ENCODE measurements around the gene TSR1. TPM values are rescaled to one million over a fixed set of nuclear protein-coding genes. Genes with fewer than 3 reads are reported as not detected.
"Not testable (repeated sequence)": the region's sequence is repeated elsewhere in the genome, so short reads cannot be mapped to it uniquely, and the experiment has no call there.

The TSR1 gene
- total and polyA plus RNA-seq, 7 experiments from 2014 or later = 13.1 to 42.8 (median 28.4) TPM

DNA sequence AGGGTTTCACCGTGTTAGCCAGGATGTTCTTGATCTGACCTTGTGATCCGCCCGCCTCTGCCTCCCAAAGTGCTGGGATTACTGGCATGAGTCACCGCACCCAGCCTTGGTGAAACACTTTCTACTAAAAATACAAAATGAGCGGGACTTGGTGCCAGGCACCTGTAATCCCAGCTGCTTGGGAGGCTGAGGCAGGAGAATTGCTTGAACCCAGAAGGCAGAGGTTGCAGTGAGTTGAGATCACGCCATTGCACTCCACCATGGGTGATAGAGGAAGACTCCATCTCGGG is 19.4 kb downstream of the TSR1 start:
- H3K9me3 ChIP-seq (ENCODE audit: control insufficient read depth in 2 of 3, low read length in 3 of 3); H3K27me3 Mint-ChIP-seq; H3K27ac ChIP-seq (ENCODE audit: low read depth, low read length); H3K9me3 Mint-ChIP-seq; H3K4me1 ChIP-seq (ENCODE audit: control insufficient read depth in 2 of 2, insufficient read depth in 2 of 2, low read length in 2 of 2); H3K4me3 Mint-ChIP-seq; H3K27ac Mint-ChIP-seq; H3K36me3 ChIP-seq (ENCODE audit: control insufficient read depth in 2 of 3, insufficient read depth in 3 of 3, low read length in 3 of 3); DNase-seq; ATAC-seq; H3K27me3 ChIP-seq (ENCODE audit: control insufficient read depth in 2 of 2, insufficient read depth in 2 of 2, low read length in 2 of 2); H3K4me3 ChIP-seq (ENCODE audit: low read length); intact Hi-C loops (cut with micrococcal nuclease); H3K4me1 Mint-ChIP-seq: not testable (repeated sequence)
- ChIA-PET CTCF (interaction anchor here (0.6 kb wide), 1 partner anchor 99 kb away, joined by 3 read pairs; no protein-coding TSS in a partner anchor), POLR2A (interaction anchor here (1.9 kb wide), 1 partner anchor 20 kb away, joined by 6 read pairs; the partner anchor contains the start of gene TSR1)
- H3K36me3 Mint-ChIP-seq = peaks cover 0 to 16% (median 9%) of the 10 kb centered on the region in 5 donors

DNA sequence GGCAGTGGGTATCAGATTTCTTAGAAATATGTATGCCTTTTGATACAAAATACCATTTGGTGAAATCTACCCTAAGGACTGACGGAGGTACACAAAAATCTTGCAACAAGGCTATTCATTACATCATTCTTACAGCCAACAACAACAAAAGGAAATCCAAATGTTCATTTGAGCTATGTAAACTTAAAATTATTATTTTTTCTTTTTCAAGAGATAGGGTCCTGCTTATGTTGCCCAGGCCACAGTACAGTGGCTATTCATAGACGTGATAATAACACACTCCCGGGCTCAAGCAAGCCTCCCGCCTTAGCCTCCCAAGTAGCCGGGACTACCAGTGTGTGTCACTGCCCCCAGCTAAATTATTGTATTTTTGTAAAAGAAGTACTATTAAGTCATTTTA is 23.5 kb downstream of the TSR1 start:
- Histone ChIP-seq H3K27ac (ENCODE audit: low read depth, low read length) (no peak overlapping the region), H3K9me3 (ENCODE audit: control insufficient read depth in 2 of 3, low read length in 3 of 3) (no peaks in the 10 kb centered on the region), H3K4me1 (ENCODE audit: control insufficient read depth in 2 of 2, insufficient read depth in 2 of 2, low read length in 2 of 2) (no peaks in the 10 kb centered on the region), H3K4me3 (ENCODE audit: low read length) (no peak overlapping the region), H3K36me3 (ENCODE audit: control insufficient read depth in 2 of 3, insufficient read depth in 3 of 3, low read length in 3 of 3) (no peaks in the 10 kb centered on the region), H3K27me3 (ENCODE audit: control insufficient read depth in 2 of 2, insufficient read depth in 2 of 2, low read length in 2 of 2) (no peaks in the 10 kb centered on the region)
- H3K4me1 Mint-ChIP-seq = peaks cover 3 to 6% (median 5%) of the 10 kb centered on the region in 7 donors
- intact Hi-C loops (cut with micrococcal nuclease) = no loop called here
- peaks cover 0 to 8% (median 0%) of the 10 kb centered on the region in 5 donors for H3K36me3 Mint-ChIP-seq
- CTCF ChIA-PET = interaction anchor here (0.8 kb wide), 2 partner anchors 255 to 1172 kb away, joined by 3 to 4 read pairs; no protein-coding TSS in a partner anchor
- H3K27me3 Mint-ChIP-seq = no peaks in the 10 kb centered on the region
- no peak overlapping the region for H3K27ac Mint-ChIP-seq
- H3K9me3 Mint-ChIP-seq = no peaks in the 10 kb centered on the region
- POLR2A ChIA-PET = interaction anchor here (1.0 kb wide), 1 partner anchor 18 kb away, joined by 3 read pairs; no protein-coding TSS in a partner anchor
- no peak for DNase-seq
- H3K4me3 Mint-ChIP-seq = no peak overlapping the region
- ATAC-seq = no peak

DNA sequence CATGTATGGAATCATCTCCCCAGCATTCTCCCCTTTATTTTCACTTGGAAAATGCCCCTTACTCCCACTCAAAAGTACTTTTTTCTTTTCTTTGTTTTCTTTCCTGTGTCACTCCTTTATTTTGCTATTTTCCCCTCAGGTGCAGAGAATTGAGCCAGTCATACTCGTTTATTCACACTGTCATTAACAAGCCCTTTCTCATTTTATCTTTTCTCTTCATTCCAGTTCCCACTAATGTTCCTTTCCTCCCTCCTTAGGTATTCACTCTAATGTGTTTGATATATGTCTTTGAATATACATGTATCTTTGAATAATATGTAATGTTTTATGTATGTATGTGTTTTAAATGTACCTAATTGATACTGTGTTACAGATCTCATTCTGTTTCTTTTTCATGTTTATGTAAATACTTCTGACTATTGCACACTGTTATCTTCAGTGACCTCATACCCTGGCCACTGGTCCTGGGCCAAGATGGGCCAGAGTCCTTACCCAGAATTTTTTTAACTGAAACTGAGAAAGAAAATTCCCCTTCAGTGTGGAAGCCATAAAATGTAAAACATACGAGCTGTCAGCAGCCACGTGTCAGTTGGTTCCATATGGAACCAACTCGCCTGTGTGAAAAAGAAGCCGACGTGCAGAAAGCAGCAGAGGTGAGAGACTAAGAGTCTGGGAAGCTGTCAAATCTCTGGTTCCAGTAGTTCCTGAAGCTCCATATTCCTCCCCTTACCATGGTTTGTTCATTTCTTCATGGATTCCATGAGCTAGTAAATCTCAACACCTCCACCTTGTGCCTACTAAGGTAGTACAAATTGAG is 26.7 kb downstream of the TSR1 start:
- Mint-ChIP-seq H3K36me3 (peaks cover 0 to 15% (median 0%) of the 10 kb centered on the region in 5 donors), H3K9me3 (no peaks in the 10 kb centered on the region), H3K4me3 (no peak overlapping the region), H3K27ac (no peak overlapping the region), H3K27me3 (no peaks in the 10 kb centered on the region), H3K4me1 (peaks cover 16 to 25% (median 22%) of the 10 kb centered on the region in 7 donors)
- ChIA-PET POLR2A (no interaction called here), CTCF (no interaction called here)
- Histone ChIP-seq H3K27me3 (ENCODE audit: control insufficient read depth in 2 of 2, insufficient read depth in 2 of 2, low read length in 2 of 2) (no peaks in the 10 kb centered on the region), H3K4me3 (ENCODE audit: low read length) (no peak overlapping the region), H3K27ac (ENCODE audit: low read depth, low read length) (no peak overlapping the region), H3K9me3 (ENCODE audit: control insufficient read depth in 2 of 3, low read length in 3 of 3) (no peaks in the 10 kb centered on the region), H3K36me3 (ENCODE audit: control insufficient read depth in 2 of 3, insufficient read depth in 3 of 3, low read length in 3 of 3) (no peaks in the 10 kb centered on the region), H3K4me1 (ENCODE audit: control insufficient read depth in 2 of 2, insufficient read depth in 2 of 2, low read length in 2 of 2) (no peaks in the 10 kb centered on the region)
- intact Hi-C loops (cut with micrococcal nuclease) = loop anchor here in 1 of 2 donors (10.0 kb wide), 1 partner anchor 665 kb away; the partner anchor contains the start of genes RILP and SCARF1
- DNase-seq = no peak
- ATAC-seq = no peak

DNA sequence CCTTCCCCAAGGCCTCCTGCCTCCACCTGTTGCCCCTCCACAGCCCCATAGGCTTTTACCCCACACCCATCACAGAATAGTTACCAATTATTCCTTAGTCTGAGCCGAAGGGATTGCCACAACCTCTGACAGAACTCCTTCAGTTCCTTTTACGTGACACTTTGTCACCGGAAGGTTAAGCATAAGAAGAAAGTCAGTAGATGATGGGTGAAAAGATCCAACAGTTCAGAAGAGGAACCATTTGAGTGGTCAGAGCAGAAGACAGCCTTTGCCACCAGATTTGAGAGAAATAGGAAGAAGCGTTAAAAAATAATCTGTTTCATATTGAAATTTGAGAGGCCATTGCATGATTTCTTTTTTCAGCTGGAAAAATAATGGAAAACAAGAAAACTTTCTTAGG is 31.3 kb downstream of the TSR1 start:
- Mint-ChIP-seq H3K27ac (peak overlapping the region in 4 of 9 donors; percentile 9 to 78 (median 68)), H3K4me1 (peaks cover 26 to 53% (median 46%) of the 10 kb centered on the region in 7 donors)
- intact Hi-C loops (cut with micrococcal nuclease) = loop anchor here (5.0 to 10.0 kb wide), 2 partner anchors 112 to 660 kb away; partner anchors contain the start of genes RILP (in 1 of the 2) and SCARF1 (in 1 of the 2)

DNA sequence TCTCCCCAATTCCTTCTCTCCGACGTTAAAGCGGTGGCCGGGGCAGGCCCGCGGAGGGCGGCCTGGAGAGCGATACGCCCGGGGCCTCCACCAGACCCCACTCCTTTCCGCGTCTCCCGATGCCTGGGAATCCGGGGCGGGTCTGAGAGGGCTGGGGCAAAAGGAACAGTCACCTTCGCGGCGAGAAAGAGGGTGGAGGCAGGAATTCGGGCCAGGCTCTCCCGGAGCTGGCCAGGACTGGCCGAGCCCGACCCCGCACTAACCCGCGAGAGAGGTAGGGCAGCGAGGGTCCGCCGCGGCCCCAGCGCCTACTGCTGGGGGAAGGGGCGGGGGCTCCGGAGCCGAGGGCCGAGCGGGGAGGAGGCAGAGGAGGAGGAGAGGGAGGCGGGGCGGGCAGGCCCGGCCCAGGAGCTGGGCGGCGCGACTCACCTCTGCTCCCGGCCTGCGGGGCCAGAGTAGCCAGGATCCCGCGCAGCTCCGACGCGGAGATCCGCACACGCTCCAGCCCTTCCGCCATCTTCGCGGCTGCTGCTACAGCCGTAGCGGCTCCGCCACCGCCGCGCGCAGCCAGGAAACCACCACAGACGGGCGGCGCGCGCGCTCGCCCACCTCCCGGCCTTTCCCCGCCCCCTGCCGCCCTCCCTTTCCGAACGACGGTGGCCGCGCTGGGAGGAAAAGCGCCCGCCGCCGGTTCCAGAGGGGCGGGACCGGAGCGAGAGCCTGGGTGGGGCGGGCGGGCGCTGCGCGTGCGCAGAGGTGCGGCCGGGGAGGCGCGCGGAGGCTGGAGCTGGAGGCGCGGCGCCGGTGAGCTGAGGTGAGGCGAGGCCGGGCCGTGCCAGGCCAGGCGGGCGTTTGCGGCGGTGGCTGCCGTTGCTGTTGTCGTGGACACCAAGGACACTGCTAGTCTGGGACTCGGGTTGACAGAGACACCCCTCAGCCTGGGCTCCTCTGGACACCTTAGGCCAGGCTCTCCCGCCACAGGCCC is 32.8 kb downstream of the TSR1 start, which contains the start of the genes SMG6 and SRR:
SMG6 (minus strand) TSS at position 582 of the 985 bp plus-strand sequence; CDS start at position 517, 65 bp downstream.
SRR (plus strand) TSS at position 747 of the 985 bp plus-strand sequence. CDS start 11,611 bp downstream, outside the sequence.
- ATAC-seq (peak; percentile 97), DNase-seq (peak; percentile 87 to 95 (median 93))
- Mint-ChIP-seq H3K27me3 (no peaks in the 10 kb centered on the region), H3K4me3 (peak within 1 kb of the TSS; percentile 90 to 98 (median 92)), H3K4me1 (peaks cover 25 to 61% (median 47%) of the 10 kb centered on the region in 7 donors), H3K9me3 (no peaks in the 10 kb centered on the region), H3K36me3 (peaks cover 8 to 23% (median 12%) of the 10 kb centered on the region in 5 donors), H3K27ac (peak within 1 kb of the TSS; percentile 76 to 95 (median 84))
- peaks cover 9 to 13% of the 10 kb centered on the region in 2 donors for H3K4me1 ChIP-seq (ENCODE audit: control insufficient read depth in 2 of 2, insufficient read depth in 2 of 2, low read length in 2 of 2)
- CTCF ChIA-PET = interaction anchor here (0.8 kb wide), 2 partner anchors 33 to 39 kb away, joined by 3 read pairs; partner anchors contain the start of gene TSR1
- intact Hi-C loops (cut with micrococcal nuclease) = loop anchor here (1.0 to 10.0 kb wide), 13 partner anchors 33 to 659 kb away; partner anchors contain the start of genes RILP (in 2 of the 2), TSR1 (in 2 of the 2), MNT (in 1 of the 2) and OVCA2 (in 1 of the 2)
- H3K9me3 ChIP-seq (ENCODE audit: control insufficient read depth in 2 of 3, low read length in 3 of 3) = no peaks in the 10 kb centered on the region
- H3K36me3 ChIP-seq (ENCODE audit: control insufficient read depth in 2 of 3, insufficient read depth in 3 of 3, low read length in 3 of 3) = peaks cover 4 to 24% (median 5%) of the 10 kb centered on the region in 3 experiments
- peak within 1 kb of the TSS; percentile 87 for H3K4me3 ChIP-seq (ENCODE audit: low read length)
- peak within 1 kb of the TSS; percentile 98 for H3K27ac ChIP-seq (ENCODE audit: low read depth, low read length)
- POLR2A ChIA-PET = interaction anchor here (0.5 to 2.4 kb wide), 19 partner anchors 11 to 580 kb away, joined by 3 to 21 read pairs (median 3); partner anchors contain the start of genes DPH1, HIC1, RTN4RL1 and TSR1
- no peaks in the 10 kb centered on the region for H3K27me3 ChIP-seq (ENCODE audit: control insufficient read depth in 2 of 2, insufficient read depth in 2 of 2, low read length in 2 of 2)

More for the DNA sequence above, 31.3 kb downstream of the TSR1 start:
- H3K27me3 ChIP-seq (ENCODE audit: control insufficient read depth in 2 of 2, insufficient read depth in 2 of 2, low read length in 2 of 2) = no peaks in the 10 kb centered on the region
- ATAC-seq (no peak), DNase-seq (no peak)
- peaks cover 4 to 19% (median 6%) of the 10 kb centered on the region in 5 donors for H3K36me3 Mint-ChIP-seq
- peaks cover 0 to 11% (median 4%) of the 10 kb centered on the region in 3 experiments for H3K36me3 ChIP-seq (ENCODE audit: control insufficient read depth in 2 of 3, insufficient read depth in 3 of 3, low read length in 3 of 3)
- ChIA-PET POLR2A (interaction anchor here (0.6 to 0.7 kb wide), 3 partner anchors 47 to 428 kb away, joined by 3 to 7 read pairs (median 4); no protein-coding TSS in a partner anchor), CTCF (interaction anchor here (1.5 kb wide), 1 partner anchor 31 kb away, joined by 4 read pairs; the partner anchor contains the start of gene TSR1)
- no peaks in the 10 kb centered on the region for H3K27me3 Mint-ChIP-seq
- no peaks in the 10 kb centered on the region for H3K9me3 Mint-ChIP-seq
- no peaks in the 10 kb centered on the region for H3K9me3 ChIP-seq (ENCODE audit: control insufficient read depth in 2 of 3, low read length in 3 of 3)
- H3K4me3 ChIP-seq (ENCODE audit: low read length) = no peak overlapping the region
- no peak overlapping the region for H3K27ac ChIP-seq (ENCODE audit: low read depth, low read length)
- peaks cover 9 to 13% of the 10 kb centered on the region in 2 donors for H3K4me1 ChIP-seq (ENCODE audit: control insufficient read depth in 2 of 2, insufficient read depth in 2 of 2, low read length in 2 of 2)
- peak overlapping the region; percentile 44 to 93 (median 73) for H3K4me3 Mint-ChIP-seq

All from naive thymus-derived CD4-positive, alpha-beta T cell (primary cell).